ENCODE results near the gene TRMT10B. TPM values are rescaled to one million over a fixed set of nuclear protein-coding genes. Genes with fewer than 3 reads are reported as not detected.

Gene TRMT10B
- total RNA-seq = 10 to 100 TPM; 10.0 to 12.0 TPM
- 16.2 TPM for polyA plus RNA-seq

DNA sequence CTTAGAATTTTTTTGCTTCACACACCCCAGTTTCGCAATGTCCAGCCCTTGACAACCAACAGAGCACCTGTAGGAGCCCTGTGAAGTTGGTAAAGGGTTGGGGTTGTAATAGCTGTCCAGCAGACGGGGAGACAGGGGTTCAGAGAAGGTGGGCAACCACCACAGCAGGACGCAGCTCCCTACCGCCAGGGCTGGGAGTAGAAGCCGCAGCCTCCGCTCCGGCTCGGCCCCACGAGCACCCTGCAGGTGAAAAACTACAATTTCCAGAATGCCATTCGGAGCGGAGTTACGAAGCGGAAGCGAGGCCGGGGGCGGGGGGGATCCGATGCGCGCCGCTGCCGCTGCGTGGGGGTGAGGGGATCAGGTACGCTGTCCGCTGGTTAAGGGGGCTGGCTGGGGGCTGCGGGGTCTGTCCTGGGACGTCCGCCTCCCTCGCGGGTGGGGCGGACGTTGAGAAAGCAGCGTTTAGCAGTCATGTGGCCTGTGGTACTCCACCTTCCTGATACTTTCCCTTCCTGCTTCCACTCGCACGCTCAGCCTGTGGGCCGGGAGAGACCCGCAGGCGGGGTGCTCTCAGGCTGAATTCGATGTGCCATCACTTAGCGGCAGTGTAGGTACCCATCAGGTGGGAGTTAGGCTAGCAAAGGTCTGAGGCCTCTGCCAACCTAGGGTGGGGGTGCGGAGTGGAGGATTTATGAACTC is at the start of gene TRMT10B:
Gene TRMT10B (plus strand): TSS at position 317 of the 702 bp plus-strand sequence. CDS start 8,127 bp downstream, outside the sequence.
- peaks cover 0 to 14% (median 0%) of the 10 kb centered on the region in 3 donors for H3K36me3 Mint-ChIP-seq
- peaks cover 33 to 46% (median 35%) of the 10 kb centered on the region in 3 donors for H3K4me1 Mint-ChIP-seq
- peaks cover 0 to 1% of the 10 kb centered on the region in 2 donors for H3K27me3 Mint-ChIP-seq
- Histone ChIP-seq H3K27ac (ENCODE audit: low read depth, low read length) (peak within 1 kb of the TSS; percentile 85), H3K36me3 (ENCODE audit: insufficient read depth, low read length) (no peaks in the 10 kb centered on the region), H3K9me3 (ENCODE audit: low read length) (no peaks in the 10 kb centered on the region), H3K27me3 (ENCODE audit: insufficient read depth, low read length, poor library complexity, severe bottlenecking) (no peaks in the 10 kb centered on the region), H3K4me3 (ENCODE audit: low read length) (peak within 1 kb of the TSS; percentile 99), H3K4me1 (ENCODE audit: insufficient read depth, low read length) (peaks cover 16% of the 10 kb centered on the region)
- DNase-seq = peak; percentile 52 to 75 (median 64)
- H3K27ac Mint-ChIP-seq = peak within 1 kb of the TSS; percentile 89 to 99 (median 96)
- H3K4me3 Mint-ChIP-seq = peak within 1 kb of the TSS; percentile 96 to 99 (median 97)
- CTCF ChIA-PET = interaction anchor here (1.6 kb wide), 1 partner anchor 10 kb away, joined by 3 read pairs; no protein-coding TSS in a partner anchor
- POLR2A ChIA-PET = no interaction called here
- no peaks in the 10 kb centered on the region for H3K9me3 Mint-ChIP-seq

GRCh38 chr9:37705787-37706186 is 47.8 kb upstream of the TRMT10B start:
- Mint-ChIP-seq H3K27ac (no peak overlapping the region), H3K9me3 (no peaks in the 10 kb centered on the region), H3K27me3 (peaks cover 30 to 50% of the 10 kb centered on the region in 2 donors), H3K4me3 (no peak overlapping the region), H3K4me1 (no peaks in the 10 kb centered on the region), H3K36me3 (no peaks in the 10 kb centered on the region)
- H3K36me3 ChIP-seq (ENCODE audit: insufficient read depth, low read length) = no peaks in the 10 kb centered on the region
- no peak for DNase-seq
- H3K27me3 ChIP-seq (ENCODE audit: insufficient read depth, low read length, poor library complexity, severe bottlenecking) = no peaks in the 10 kb centered on the region
- H3K27ac ChIP-seq (ENCODE audit: low read depth, low read length) = no peak overlapping the region
- H3K4me1 ChIP-seq (ENCODE audit: insufficient read depth, low read length) = no peaks in the 10 kb centered on the region
- CTCF ChIA-PET = no interaction called here
- H3K9me3 ChIP-seq (ENCODE audit: low read length) = no peaks in the 10 kb centered on the region
- no peak overlapping the region for H3K4me3 ChIP-seq (ENCODE audit: low read length)
- POLR2A ChIA-PET = no interaction called here

DNA sequence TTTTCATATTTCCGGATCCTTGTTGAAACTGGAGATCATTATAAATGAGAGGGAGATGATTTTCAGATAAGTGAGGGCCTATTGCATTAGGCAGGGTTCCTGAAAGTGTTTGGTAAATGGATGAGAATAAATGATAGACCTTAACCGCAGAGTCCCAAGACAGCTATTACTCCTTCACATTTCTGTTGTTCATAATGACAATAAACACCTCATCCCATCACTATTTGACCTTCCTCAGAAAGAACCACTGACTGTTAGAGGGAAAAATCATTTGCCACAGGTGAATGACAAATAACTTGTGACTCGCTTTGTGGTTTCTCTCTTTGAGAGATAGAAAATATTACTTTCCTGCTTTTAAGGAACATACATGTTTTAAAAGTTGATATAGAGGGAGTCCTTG is 47.3 kb upstream of the TRMT10B start:
- H3K4me1 Mint-ChIP-seq = no peaks in the 10 kb centered on the region
- peaks cover 29 to 55% of the 10 kb centered on the region in 2 donors for H3K27me3 Mint-ChIP-seq
- Histone ChIP-seq H3K36me3 (ENCODE audit: insufficient read depth, low read length) (no peaks in the 10 kb centered on the region), H3K4me1 (ENCODE audit: insufficient read depth, low read length) (no peaks in the 10 kb centered on the region), H3K27me3 (ENCODE audit: insufficient read depth, low read length, poor library complexity, severe bottlenecking) (no peaks in the 10 kb centered on the region), H3K27ac (ENCODE audit: low read depth, low read length) (no peak overlapping the region), H3K9me3 (ENCODE audit: low read length) (no peaks in the 10 kb centered on the region), H3K4me3 (ENCODE audit: low read length) (no peak overlapping the region)
- ChIA-PET CTCF (no interaction called here), POLR2A (no interaction called here)
- H3K4me3 Mint-ChIP-seq = no peak overlapping the region
- no peak for DNase-seq
- H3K27ac Mint-ChIP-seq = no peak overlapping the region
- no peaks in the 10 kb centered on the region for H3K36me3 Mint-ChIP-seq
- no peaks in the 10 kb centered on the region for H3K9me3 Mint-ChIP-seq

GRCh38 chr9:37707748-37708147 is 45.9 kb upstream of the TRMT10B start:
- Histone ChIP-seq H3K9me3 (ENCODE audit: low read length) (no peaks in the 10 kb centered on the region), H3K27me3 (ENCODE audit: insufficient read depth, low read length, poor library complexity, severe bottlenecking) (no peaks in the 10 kb centered on the region), H3K27ac (ENCODE audit: low read depth, low read length) (no peak overlapping the region), H3K36me3 (ENCODE audit: insufficient read depth, low read length) (no peaks in the 10 kb centered on the region), H3K4me3 (ENCODE audit: low read length) (no peak overlapping the region), H3K4me1 (ENCODE audit: insufficient read depth, low read length) (no peaks in the 10 kb centered on the region)
- POLR2A ChIA-PET = no interaction called here
- CTCF ChIA-PET = no interaction called here
- H3K27me3 Mint-ChIP-seq = peaks cover 25 to 46% of the 10 kb centered on the region in 2 donors
- H3K4me3 Mint-ChIP-seq = no peak overlapping the region
- DNase-seq = no peak
- H3K36me3 Mint-ChIP-seq = no peaks in the 10 kb centered on the region
- H3K9me3 Mint-ChIP-seq = no peaks in the 10 kb centered on the region
- no peaks in the 10 kb centered on the region for H3K4me1 Mint-ChIP-seq
- no peak overlapping the region for H3K27ac Mint-ChIP-seq

DNA sequence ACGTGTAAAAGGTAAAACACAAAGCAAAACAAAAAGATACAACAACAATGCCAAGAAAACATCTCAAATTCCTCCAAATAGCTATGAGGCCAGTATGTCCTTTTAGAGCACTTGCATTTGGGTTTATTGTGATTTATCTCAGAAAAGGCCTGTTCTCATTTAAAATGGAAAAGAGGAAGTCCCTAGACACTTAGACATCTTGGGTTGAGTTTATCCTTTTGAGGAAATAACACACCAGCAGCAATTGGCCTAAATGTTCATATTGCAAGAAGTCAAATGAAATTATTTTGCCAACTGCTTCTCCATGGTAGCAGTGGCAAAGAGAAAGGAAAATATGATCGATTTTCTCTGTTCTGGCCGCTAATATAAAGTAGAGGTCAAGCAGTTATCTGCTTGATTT is 43.6 kb upstream of the TRMT10B start:
- Histone ChIP-seq H3K4me3 (ENCODE audit: low read length) (no peak overlapping the region), H3K9me3 (ENCODE audit: low read length) (no peaks in the 10 kb centered on the region), H3K36me3 (ENCODE audit: insufficient read depth, low read length) (no peaks in the 10 kb centered on the region), H3K4me1 (ENCODE audit: insufficient read depth, low read length) (no peaks in the 10 kb centered on the region), H3K27ac (ENCODE audit: low read depth, low read length) (no peak overlapping the region), H3K27me3 (ENCODE audit: insufficient read depth, low read length, poor library complexity, severe bottlenecking) (no peaks in the 10 kb centered on the region)
- Mint-ChIP-seq H3K9me3 (no peaks in the 10 kb centered on the region), H3K4me1 (no peaks in the 10 kb centered on the region), H3K36me3 (no peaks in the 10 kb centered on the region), H3K4me3 (no peak overlapping the region), H3K27me3 (peaks cover 25 to 47% of the 10 kb centered on the region in 2 donors), H3K27ac (peak overlapping the region in 1 of 8 donors; percentile 21)
- DNase-seq = no peak
- ChIA-PET CTCF (no interaction called here), POLR2A (no interaction called here)

- H3K36me3 Mint-ChIP-seq = no peaks in the 10 kb centered on the region
- POLR2A ChIA-PET = no interaction called here
- H3K36me3 ChIP-seq (ENCODE audit: insufficient read depth, low read length) = no peaks in the 10 kb centered on the region
- no peak overlapping the region for H3K27ac ChIP-seq (ENCODE audit: low read depth, low read length)
- no peaks in the 10 kb centered on the region for H3K4me1 ChIP-seq (ENCODE audit: insufficient read depth, low read length)
- CTCF ChIA-PET = no interaction called here
- H3K9me3 Mint-ChIP-seq = no peaks in the 10 kb centered on the region
- H3K4me3 Mint-ChIP-seq = no peak overlapping the region
- no peak for DNase-seq
- no peak overlapping the region for H3K4me3 ChIP-seq (ENCODE audit: low read length)
- no peaks in the 10 kb centered on the region for H3K9me3 ChIP-seq (ENCODE audit: low read length)
- no peaks in the 10 kb centered on the region for H3K4me1 Mint-ChIP-seq
- no peak overlapping the region for H3K27ac Mint-ChIP-seq
- peaks cover 11 to 39% of the 10 kb centered on the region in 2 donors for H3K27me3 Mint-ChIP-seq
- peaks cover 4% of the 10 kb centered on the region for H3K27me3 ChIP-seq (ENCODE audit: insufficient read depth, low read length, poor library complexity, severe bottlenecking)
Observed at GRCh38 chr9:37715260-37715659, 38.3 kb upstream of the TRMT10B start.

DNA sequence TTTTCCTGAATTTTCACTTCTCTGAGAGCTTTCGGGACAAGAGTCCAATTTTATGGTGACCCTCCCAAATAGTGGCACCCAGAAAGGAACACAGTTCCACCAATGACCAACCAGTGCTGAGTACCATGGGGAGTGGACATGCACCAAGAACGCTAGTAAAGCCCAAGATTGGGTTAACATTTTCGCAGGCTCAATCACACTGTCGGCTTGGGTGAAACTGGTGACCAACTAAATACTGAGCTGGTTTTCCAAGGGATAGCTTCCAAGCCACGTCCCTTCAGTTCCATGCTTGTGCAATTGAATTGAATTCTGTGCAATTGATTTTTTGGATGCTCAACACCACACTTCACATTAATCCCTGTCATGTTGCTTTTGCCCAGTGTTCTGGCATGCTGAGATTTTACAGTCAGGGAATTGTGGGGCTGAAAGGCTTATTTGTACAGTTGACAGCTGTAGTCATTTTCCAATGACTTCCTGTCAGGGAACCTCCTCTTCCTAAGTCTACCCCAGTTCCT is 37.6 kb upstream of the TRMT10B start:
- H3K27ac Mint-ChIP-seq = no peak overlapping the region
- POLR2A ChIA-PET = no interaction called here
- H3K4me1 ChIP-seq (ENCODE audit: insufficient read depth, low read length) = no peaks in the 10 kb centered on the region
- peaks cover 4% of the 10 kb centered on the region for H3K27me3 ChIP-seq (ENCODE audit: insufficient read depth, low read length, poor library complexity, severe bottlenecking)
- no peaks in the 10 kb centered on the region for H3K9me3 ChIP-seq (ENCODE audit: low read length)
- no peak for DNase-seq
- CTCF ChIA-PET = no interaction called here
- H3K4me3 Mint-ChIP-seq = no peak overlapping the region
- no peaks in the 10 kb centered on the region for H3K4me1 Mint-ChIP-seq
- H3K4me3 ChIP-seq (ENCODE audit: low read length) = no peak overlapping the region
- H3K27me3 Mint-ChIP-seq = peaks cover 11 to 34% of the 10 kb centered on the region in 2 donors
- H3K36me3 ChIP-seq (ENCODE audit: insufficient read depth, low read length) = no peaks in the 10 kb centered on the region
- H3K27ac ChIP-seq (ENCODE audit: low read depth, low read length) = no peak overlapping the region
- no peaks in the 10 kb centered on the region for H3K36me3 Mint-ChIP-seq
- no peaks in the 10 kb centered on the region for H3K9me3 Mint-ChIP-seq

DNA sequence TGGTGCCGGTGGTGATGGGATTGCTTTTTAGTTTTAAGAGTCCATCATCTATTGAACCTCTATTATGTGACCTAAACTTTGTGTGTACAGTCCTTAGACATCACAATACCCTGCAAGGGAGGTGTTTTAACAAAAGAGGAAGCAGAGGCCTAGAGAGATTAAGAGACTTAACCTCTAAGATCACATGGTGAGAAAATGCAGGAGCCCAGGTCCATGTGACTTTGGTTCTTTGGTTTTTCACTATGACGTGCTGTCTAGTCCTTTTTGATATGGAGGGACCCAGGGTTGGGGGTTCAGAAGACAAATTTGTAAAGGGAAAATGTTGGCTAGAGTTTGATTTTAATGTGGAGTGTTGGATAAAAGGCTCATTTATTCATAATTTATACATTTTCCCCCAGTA is 34.1 kb upstream of the TRMT10B start:
- H3K27me3 ChIP-seq (ENCODE audit: insufficient read depth, low read length, poor library complexity, severe bottlenecking) = peaks cover 8% of the 10 kb centered on the region
- H3K4me3 ChIP-seq (ENCODE audit: low read length) = no peak overlapping the region
- Mint-ChIP-seq H3K4me1 (no peaks in the 10 kb centered on the region), H3K27me3 (peaks cover 13 to 30% of the 10 kb centered on the region in 2 donors), H3K4me3 (no peak overlapping the region), H3K9me3 (no peaks in the 10 kb centered on the region), H3K36me3 (no peaks in the 10 kb centered on the region), H3K27ac (no peak overlapping the region)
- H3K4me1 ChIP-seq (ENCODE audit: insufficient read depth, low read length) = no peaks in the 10 kb centered on the region
- ChIA-PET POLR2A (no interaction called here), CTCF (no interaction called here)
- no peaks in the 10 kb centered on the region for H3K9me3 ChIP-seq (ENCODE audit: low read length)
- H3K27ac ChIP-seq (ENCODE audit: low read depth, low read length) = no peak overlapping the region
- no peak for DNase-seq
- H3K36me3 ChIP-seq (ENCODE audit: insufficient read depth, low read length) = no peaks in the 10 kb centered on the region

Measured in CD8-positive, alpha-beta memory T cell (primary cell).